MCF 10A (cell line): ENCODE results near the gene ANKLE2. TPM values are rescaled to one million over a fixed set of nuclear protein-coding genes. Genes with fewer than 3 reads are reported as not detected.

Source experiments
- BruUV-seq: library from RNA; stranded (reverse); fragments of 400-500 nt; replicated peaks from 2 replicates; lab custom pipeline; 2021; lab: Mats Ljungman, UMichigan
- CTCF ChIA-PET: fragments of 300-600 bp; sonication (Branson Sonifier 250); formaldehyde crosslinking; extraction: SDS; loops from one replicate; lab custom pipeline; 2021; ENCODE audit warnings: antibody characterized with exemption, inconsistent platforms; lab: Yijun Ruan, JAX
- POLR2A ChIA-PET: fragments of 300-600, 350-650 bp; sonication (Branson Sonifier 250); formaldehyde crosslinking; extraction: SDS; loops from one replicate; lab custom pipeline; 2020; ENCODE audit warnings: antibody characterized with exemption, inconsistent platforms; lab: Yijun Ruan, JAX
- DNase-seq: peaks from one replicate; pipeline ENCODE4 v3.0.0-alpha.2; 2018; ENCODE audit not compliant: unreplicated experiment
- H3K27ac Mint-ChIP-seq: one replicate; pipeline ENCODE4 v1.8.0; 2022; ENCODE audit warnings: mild to moderate bottlenecking, low read depth, mixed read lengths; ENCODE audit not compliant: unreplicated experiment
- H3K27me3 Mint-ChIP-seq: one replicate; pipeline ENCODE4 v1.8.0; 2022; ENCODE audit warnings: mixed read lengths; ENCODE audit not compliant: insufficient read depth, unreplicated experiment
- H3K36me3 Mint-ChIP-seq: one replicate; pipeline ENCODE4 v1.8.0; 2022; ENCODE audit warnings: mild to moderate bottlenecking, moderate library complexity, mixed read lengths; ENCODE audit not compliant: insufficient read depth, unreplicated experiment
- H3K4me1 Mint-ChIP-seq: one replicate; pipeline ENCODE4 v1.8.0; 2022; ENCODE audit warnings: mixed read lengths; ENCODE audit not compliant: insufficient read depth, unreplicated experiment
- H3K4me3 Mint-ChIP-seq: one replicate; pipeline ENCODE4 v1.8.0; 2022; ENCODE audit warnings: mild to moderate bottlenecking, moderate library complexity, mixed read lengths; ENCODE audit not compliant: unreplicated experiment
- H3K9me3 Mint-ChIP-seq: one replicate; pipeline ENCODE4 v1.8.0; 2022; ENCODE audit warnings: mixed read lengths; ENCODE audit not compliant: unreplicated experiment
- intact Hi-C: fragments of 100-400 bp; cut with micrococcal nuclease; formaldehyde crosslinking; loops from 2 replicates; pipeline ENCODE4 v1.14.1; 2022
- total RNA-seq: library from RNA; stranded (reverse); gene quantifications from 2 replicates; pipeline ENCODE4 v1.2.3, GENCODE V29; 2022
- TF ChIP-seq, protein P1 (sequence below): fragments of 200-600 bp; IDR thresholded peaks from one replicate; pipeline ENCODE4 v1.8.0; 2022; ENCODE audit warnings: antibody characterized with exemption, mild to moderate bottlenecking; ENCODE audit not compliant: unreplicated experiment

ANKLE2 gene
- total RNA-seq, 1 experiment from 2014 or later: 142 TPM

DNA sequence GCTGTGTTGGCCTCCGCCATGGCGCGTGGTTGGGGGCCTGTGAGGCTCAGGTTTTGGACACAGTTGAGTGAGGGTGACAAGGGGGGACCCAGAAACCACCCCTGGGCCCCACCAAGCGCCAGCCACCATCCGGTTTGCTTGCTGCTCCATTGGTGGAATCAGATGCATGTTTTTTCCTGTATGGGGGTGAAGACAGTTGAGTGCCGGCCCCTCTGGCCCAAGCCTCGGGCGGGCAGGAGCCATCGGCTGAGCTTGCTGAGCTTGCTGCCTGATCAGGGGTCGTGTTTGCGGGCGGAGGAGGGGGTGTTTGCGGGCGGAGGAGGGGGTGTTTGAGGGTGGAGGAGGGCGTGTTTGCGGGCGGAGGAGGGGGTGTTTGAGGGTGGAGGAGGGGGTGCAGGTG, 44.6 kb downstream of the ANKLE2 start:
- Mint-ChIP-seq H3K4me1 (no peaks in the 10 kb centered on the region), H3K4me3 (no peak overlapping the region), H3K36me3 (peaks cover 87% of the 10 kb centered on the region), H3K27ac (no peak overlapping the region), H3K9me3 (no peaks in the 10 kb centered on the region), H3K27me3 (no peaks in the 10 kb centered on the region)
- TF ChIP-seq, protein P1, sequence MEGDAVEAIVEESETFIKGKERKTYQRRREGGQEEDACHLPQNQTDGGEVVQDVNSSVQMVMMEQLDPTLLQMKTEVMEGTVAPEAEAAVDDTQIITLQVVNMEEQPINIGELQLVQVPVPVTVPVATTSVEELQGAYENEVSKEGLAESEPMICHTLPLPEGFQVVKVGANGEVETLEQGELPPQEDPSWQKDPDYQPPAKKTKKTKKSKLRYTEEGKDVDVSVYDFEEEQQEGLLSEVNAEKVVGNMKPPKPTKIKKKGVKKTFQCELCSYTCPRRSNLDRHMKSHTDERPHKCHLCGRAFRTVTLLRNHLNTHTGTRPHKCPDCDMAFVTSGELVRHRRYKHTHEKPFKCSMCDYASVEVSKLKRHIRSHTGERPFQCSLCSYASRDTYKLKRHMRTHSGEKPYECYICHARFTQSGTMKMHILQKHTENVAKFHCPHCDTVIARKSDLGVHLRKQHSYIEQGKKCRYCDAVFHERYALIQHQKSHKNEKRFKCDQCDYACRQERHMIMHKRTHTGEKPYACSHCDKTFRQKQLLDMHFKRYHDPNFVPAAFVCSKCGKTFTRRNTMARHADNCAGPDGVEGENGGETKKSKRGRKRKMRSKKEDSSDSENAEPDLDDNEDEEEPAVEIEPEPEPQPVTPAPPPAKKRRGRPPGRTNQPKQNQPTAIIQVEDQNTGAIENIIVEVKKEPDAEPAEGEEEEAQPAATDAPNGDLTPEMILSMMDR: no peak
- ChIA-PET CTCF (no interaction called here), POLR2A (no interaction called here)
- intact Hi-C loops: no loop called here
- no TSS peak for BruUV-seq
- no peak for DNase-seq

DNA sequence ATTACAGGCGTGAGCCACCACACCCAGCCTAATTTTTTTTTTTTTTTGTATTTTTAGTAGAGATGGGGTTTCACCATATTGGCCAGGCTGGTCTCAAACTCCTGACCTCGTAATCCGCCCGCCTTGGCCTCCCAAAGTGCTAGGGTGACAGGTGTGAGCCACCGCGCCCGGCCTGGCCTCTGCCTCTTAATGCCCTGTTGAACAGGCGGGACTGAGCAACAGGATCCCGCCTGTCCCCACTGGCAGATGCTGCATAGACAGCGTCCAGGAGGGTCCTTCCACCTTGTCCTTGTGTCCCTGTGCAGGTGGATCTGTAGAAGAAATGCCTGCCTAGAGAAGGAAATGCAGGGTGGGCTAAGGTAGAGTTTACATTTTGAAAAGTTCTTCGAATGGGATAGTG, 45.3 kb downstream of the ANKLE2 start:
- ChIA-PET CTCF (no interaction called here), POLR2A (no interaction called here)
- H3K36me3 Mint-ChIP-seq: peaks cover 80% of the 10 kb centered on the region
- no peak overlapping the region for H3K4me3 Mint-ChIP-seq
- no peaks in the 10 kb centered on the region for H3K27me3 Mint-ChIP-seq
- intact Hi-C loops: no loop called here
- DNase-seq: no peak
- BruUV-seq: no TSS peak
- H3K27ac Mint-ChIP-seq: no peak overlapping the region
- H3K4me1 Mint-ChIP-seq: no peaks in the 10 kb centered on the region
- TF ChIP-seq, protein P1: no peak
- no peaks in the 10 kb centered on the region for H3K9me3 Mint-ChIP-seq

DNA sequence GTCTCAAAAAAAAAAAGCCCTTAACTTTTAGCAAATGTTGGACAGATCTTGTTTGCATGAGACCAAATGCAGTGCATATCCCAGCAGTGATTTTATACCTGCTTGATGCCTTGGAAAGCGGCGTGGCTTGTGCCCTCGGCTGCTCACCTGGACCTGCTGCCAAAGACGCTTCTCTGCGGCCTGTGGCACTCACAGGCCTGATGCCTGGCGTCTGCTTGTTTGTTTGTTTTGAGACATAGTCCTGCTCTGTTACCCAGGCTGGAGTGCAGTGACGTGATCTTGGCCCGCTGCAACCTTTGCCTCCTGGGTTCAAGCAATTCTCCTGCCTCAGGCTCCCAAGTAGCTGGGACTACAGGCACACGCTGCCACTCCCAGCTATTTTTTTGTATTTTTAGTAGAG, 45.8 kb downstream of the ANKLE2 start:
- Mint-ChIP-seq H3K4me3 (no peak overlapping the region), H3K27ac (no peak overlapping the region), H3K4me1 (no peaks in the 10 kb centered on the region), H3K27me3 (no peaks in the 10 kb centered on the region), H3K36me3 (peaks cover 75% of the 10 kb centered on the region), H3K9me3 (no peaks in the 10 kb centered on the region)
- TF ChIP-seq, protein P1: no peak
- DNase-seq: no peak
- CTCF ChIA-PET: no interaction called here
- no TSS peak for BruUV-seq
- POLR2A ChIA-PET: no interaction called here
- intact Hi-C loops: no loop called here

DNA sequence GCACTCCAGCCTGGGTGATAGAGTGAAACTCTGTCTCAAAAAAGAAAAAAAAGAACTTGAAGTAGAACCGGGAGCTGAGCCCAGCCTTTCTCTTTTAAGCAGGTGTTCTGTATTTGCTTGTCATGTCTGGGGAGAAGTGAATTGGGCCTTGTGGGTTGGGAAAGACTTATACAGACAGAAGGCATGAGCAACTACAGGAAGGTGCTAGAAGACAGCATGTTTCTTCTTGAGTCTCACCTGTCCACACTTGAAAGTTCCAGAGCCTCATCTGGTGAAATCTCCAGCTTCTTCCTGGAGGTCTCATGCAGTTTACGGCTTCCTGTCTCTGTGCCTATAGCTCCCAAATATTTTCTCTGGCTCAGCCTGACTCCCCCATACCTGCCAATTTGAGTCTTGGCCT, 48.5 kb downstream of the ANKLE2 start:
- no TSS peak for BruUV-seq
- H3K4me1 Mint-ChIP-seq: no peaks in the 10 kb centered on the region
- peaks cover 54% of the 10 kb centered on the region for H3K36me3 Mint-ChIP-seq
- TF ChIP-seq, protein P1: no peak
- H3K27ac Mint-ChIP-seq: no peak overlapping the region
- intact Hi-C loops: no loop called here
- DNase-seq: no peak
- no peak overlapping the region for H3K4me3 Mint-ChIP-seq
- CTCF ChIA-PET: no interaction called here
- H3K9me3 Mint-ChIP-seq: no peaks in the 10 kb centered on the region
- no peaks in the 10 kb centered on the region for H3K27me3 Mint-ChIP-seq
- POLR2A ChIA-PET: interaction anchor here (0.9 to 1.1 kb wide), 2 partner anchors 48 to 49 kb away, joined by 3 to 5 read pairs; no protein-coding TSS in a partner anchor
